Measurements from ENCODE around the gene UGT3A2.

Gene UGT3A2

DNA sequence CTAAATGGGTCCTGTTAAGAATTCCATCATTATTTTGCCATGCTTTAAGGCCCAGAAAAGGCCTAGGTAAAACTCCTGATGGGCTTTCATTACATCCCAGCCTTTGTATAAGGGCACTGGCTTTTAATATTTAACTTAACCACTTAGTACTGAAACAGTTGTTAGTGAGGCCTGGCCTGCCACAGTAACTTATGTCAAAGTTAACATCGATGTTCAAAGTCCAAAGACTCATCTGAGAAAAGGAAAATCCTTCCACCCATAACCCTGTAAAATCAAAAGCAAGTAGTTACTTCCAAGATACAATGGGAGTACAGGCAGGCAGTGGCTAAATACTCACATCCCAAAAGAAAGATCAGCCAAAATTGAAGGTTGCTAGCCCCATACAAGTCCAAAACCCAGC is 60.5 kb downstream of the UGT3A2 start:
- Mint-ChIP-seq H3K9me3 (peaks cover 15% of the 10 kb centered on the region), H3K27ac (no peak overlapping the region), H3K4me1 (ENCODE audit: low read depth) (no peaks in the 10 kb centered on the region), H3K4me3 (no peak overlapping the region), H3K27me3 (peaks cover 4% of the 10 kb centered on the region), H3K36me3 (ENCODE audit: low read depth) (no peaks in the 10 kb centered on the region)

DNA sequence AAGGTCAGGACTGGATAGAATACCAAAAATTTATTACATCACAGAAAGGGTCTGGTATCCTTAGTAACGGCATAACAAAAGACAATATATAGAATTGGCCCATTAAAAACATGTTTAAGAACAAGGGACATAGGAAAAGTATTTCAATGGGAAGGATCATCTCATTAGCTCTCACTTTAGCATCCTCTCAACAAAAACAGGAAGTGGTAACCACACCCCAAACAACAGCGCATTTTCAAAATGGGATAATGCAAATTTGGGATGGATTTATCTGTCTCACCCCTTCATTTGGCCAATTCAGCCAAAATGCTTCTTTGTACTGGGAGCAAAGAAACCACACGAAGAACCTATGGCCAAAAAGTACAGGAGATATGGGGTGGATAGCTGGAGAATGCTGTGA is 65.7 kb downstream of the UGT3A2 start:
- no peak overlapping the region for H3K4me3 Mint-ChIP-seq
- no peak overlapping the region for H3K27ac Mint-ChIP-seq
- H3K9me3 Mint-ChIP-seq: no peaks in the 10 kb centered on the region

DNA sequence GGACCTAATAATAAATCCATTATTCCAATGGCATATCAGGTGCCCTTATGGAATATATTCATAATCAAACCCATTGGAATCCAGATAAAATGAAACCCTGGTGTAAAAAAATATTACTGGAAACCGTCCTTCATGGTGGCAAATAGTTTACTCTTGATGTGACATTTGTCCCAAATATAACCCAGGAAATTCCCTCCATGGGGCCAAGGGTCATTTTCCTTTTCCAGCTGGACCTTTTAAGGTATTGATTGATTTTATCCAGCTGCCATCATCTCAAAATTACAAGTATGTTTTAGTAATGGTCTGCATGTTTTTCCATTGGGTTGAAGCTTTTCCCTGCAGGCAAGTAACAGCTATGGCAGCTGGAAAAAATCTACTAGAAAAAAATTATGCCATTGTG is 67.1 kb downstream of the UGT3A2 start:
- Mint-ChIP-seq H3K27me3 (peaks cover 4% of the 10 kb centered on the region), H3K36me3 (ENCODE audit: low read depth) (no peaks in the 10 kb centered on the region), H3K4me3 (no peak overlapping the region), H3K4me1 (ENCODE audit: low read depth) (no peaks in the 10 kb centered on the region), H3K27ac (no peak overlapping the region), H3K9me3 (no peaks in the 10 kb centered on the region)

More for the DNA sequence above, 65.7 kb downstream of the UGT3A2 start:
- no peaks in the 10 kb centered on the region for H3K4me1 Mint-ChIP-seq (ENCODE audit: low read depth)
- no peaks in the 10 kb centered on the region for H3K36me3 Mint-ChIP-seq (ENCODE audit: low read depth)
- peaks cover 4% of the 10 kb centered on the region for H3K27me3 Mint-ChIP-seq

DNA sequence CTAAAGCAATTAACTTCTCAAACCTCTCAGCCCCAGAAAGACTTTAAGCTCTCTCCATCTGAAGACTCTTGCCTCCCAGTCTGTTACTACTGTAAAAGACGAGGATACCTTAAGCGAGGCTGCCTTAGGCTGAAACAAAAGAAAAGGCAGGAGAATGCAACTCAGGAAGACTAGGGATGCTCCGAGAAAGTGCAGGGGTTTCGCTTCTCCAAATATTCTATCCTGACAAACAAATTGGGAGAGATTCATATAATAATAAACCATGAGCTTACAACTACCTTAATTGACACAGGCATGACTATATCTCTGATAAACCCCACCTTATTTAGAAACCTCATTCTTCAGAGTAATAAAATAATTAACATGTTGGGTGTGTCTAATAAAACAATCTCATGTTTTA is 70.6 kb downstream of the UGT3A2 start:
- no peak overlapping the region for H3K27ac Mint-ChIP-seq

DNA sequence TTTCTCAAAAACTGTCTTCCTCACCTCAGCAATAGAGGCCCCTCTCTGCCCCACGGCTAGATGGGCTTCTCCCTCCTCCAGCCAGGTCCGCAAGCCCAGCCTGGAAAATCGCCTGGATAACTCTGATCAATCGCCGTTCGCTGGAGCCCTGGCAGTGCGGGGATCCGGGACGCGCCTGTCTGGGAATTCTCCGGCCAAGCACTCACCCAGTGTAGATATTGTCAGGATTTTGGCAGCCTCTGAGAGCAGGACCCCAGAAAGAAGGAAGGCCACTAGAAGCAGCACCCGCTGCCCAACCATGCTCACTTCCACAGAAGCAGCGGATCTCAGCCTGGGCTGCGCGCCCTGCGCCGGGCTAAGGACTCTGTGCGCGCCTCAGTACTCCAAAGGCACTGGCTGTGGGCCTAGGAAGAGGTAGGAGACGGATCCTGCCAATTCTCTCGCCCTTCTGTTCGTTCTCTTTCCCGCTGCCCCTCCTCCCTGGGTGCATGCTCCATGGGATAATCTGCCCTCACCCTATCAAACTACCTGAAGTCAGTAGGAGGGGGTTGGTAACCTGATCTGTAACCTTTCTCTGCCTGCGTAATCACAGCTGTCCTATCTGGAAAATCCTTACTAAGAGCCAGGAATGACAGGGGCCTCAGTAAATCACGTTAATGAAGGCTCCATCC is 75.6 kb downstream of the UGT3A2 start, which contains the start of gene UGT3A1:
Gene UGT3A1, minus strand, starts transcription at position 450 of the 671 bp plus-strand sequence. Its CDS starts 150 bp downstream, at position 300.
- Mint-ChIP-seq H3K4me3 (no peak within 1 kb of the TSS), H3K27me3 (peaks cover 23% of the 10 kb centered on the region), H3K9me3 (no peaks in the 10 kb centered on the region), H3K36me3 (ENCODE audit: low read depth) (no peaks in the 10 kb centered on the region), H3K27ac (no peak within 1 kb of the TSS), H3K4me1 (ENCODE audit: low read depth) (no peaks in the 10 kb centered on the region)

More for the DNA sequence above, 70.6 kb downstream of the UGT3A2 start:
- H3K4me1 Mint-ChIP-seq (ENCODE audit: low read depth): no peaks in the 10 kb centered on the region
- peaks cover 16% of the 10 kb centered on the region for H3K27me3 Mint-ChIP-seq
- H3K4me3 Mint-ChIP-seq: no peak overlapping the region
- H3K9me3 Mint-ChIP-seq: no peaks in the 10 kb centered on the region
- no peaks in the 10 kb centered on the region for H3K36me3 Mint-ChIP-seq (ENCODE audit: low read depth)

DNA sequence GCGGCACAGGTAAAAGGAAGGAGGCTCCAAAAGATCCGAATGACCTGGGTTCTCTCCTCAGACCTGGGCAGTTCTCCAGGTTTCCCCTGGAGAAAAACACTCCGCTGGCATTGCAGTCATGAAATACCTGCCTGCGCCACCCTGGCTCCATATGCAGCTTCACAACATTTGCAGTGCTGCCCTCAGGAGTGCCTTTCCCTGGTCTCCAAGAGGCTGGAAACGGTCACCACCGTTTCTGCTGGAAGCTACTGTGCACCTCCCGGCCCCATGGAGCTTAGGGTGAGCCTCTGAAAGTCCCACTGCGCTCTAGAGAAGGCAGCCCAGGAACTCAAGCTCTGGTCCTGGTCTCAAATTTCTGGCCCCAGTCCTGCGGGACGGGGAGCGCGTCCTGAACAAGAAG is 76.2 kb downstream of the UGT3A2 start:
- no peak overlapping the region for H3K27ac Mint-ChIP-seq
- no peak overlapping the region for H3K4me3 Mint-ChIP-seq
- peaks cover 23% of the 10 kb centered on the region for H3K27me3 Mint-ChIP-seq
- H3K9me3 Mint-ChIP-seq: no peaks in the 10 kb centered on the region
- no peaks in the 10 kb centered on the region for H3K4me1 Mint-ChIP-seq (ENCODE audit: low read depth)
- H3K36me3 Mint-ChIP-seq (ENCODE audit: low read depth): no peaks in the 10 kb centered on the region

DNA sequence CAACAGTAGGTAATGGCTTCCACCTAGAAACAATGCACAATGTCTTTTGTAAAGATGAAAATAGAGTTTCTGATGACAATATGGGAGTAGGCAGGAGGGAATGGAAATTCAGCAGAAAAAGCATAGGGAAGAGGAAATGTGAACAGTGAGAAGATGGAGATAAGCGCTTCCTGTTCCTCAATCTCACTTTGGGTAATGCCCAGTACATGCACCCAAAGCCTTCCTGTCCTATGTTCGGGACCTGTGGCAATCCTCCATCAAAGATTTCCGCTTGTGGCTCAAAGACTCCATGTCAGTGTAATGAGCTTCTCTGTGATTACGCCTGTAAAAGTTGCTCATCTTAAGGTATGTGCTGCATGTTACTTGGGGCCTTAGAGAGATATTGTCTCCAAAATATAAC is 78.2 kb downstream of the UGT3A2 start:
- Mint-ChIP-seq H3K27me3 (peaks cover 21% of the 10 kb centered on the region), H3K9me3 (no peaks in the 10 kb centered on the region), H3K4me3 (no peak overlapping the region), H3K4me1 (ENCODE audit: low read depth) (no peaks in the 10 kb centered on the region), H3K27ac (no peak overlapping the region), H3K36me3 (ENCODE audit: low read depth) (no peaks in the 10 kb centered on the region)

DNA sequence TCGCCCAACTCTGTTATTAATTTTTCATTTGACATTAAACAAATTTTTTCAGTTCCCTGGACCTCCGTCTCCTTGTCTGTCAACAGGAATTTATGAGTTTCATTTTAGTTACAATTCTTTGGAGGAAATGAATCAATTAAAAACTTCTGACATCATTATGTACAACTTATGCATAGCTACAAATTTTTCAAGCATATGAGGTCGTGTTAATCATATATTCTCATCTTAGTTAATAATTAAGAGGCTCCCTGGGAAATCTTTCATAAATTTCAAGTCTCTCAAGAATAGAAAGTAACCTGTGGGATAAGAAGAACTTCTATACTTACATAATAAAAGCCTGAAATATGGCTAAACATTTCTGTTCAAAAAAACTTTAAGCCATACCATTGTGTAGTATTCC is 78.9 kb downstream of the UGT3A2 start:
- no peak overlapping the region for H3K27ac Mint-ChIP-seq
- peaks cover 4% of the 10 kb centered on the region for H3K9me3 Mint-ChIP-seq
- H3K4me1 Mint-ChIP-seq (ENCODE audit: low read depth): no peaks in the 10 kb centered on the region
- peaks cover 18% of the 10 kb centered on the region for H3K27me3 Mint-ChIP-seq
- H3K4me3 Mint-ChIP-seq: no peak overlapping the region
- H3K36me3 Mint-ChIP-seq (ENCODE audit: low read depth): no peaks in the 10 kb centered on the region

All from stimulated activated naive CD8-positive, alpha-beta T cell treated with anti-CD3 and anti-CD28 coated beads, Interleukin-15, Interleukin-2, amounts not matched to agents 100 ng/mL and 50 ng/mL, for 24 hours (primary cell).